ENCODE measurements around the gene FPR1. TPM values are rescaled to one million over a fixed set of nuclear protein-coding genes. Genes with fewer than 3 reads are reported as not detected.
A peak's percentile ranks its signal among the peaks of the same experiment; 100 is the strongest.

Gene FPR1
- total RNA-seq, 1 donor from 2014 or later = not detected

DNA sequence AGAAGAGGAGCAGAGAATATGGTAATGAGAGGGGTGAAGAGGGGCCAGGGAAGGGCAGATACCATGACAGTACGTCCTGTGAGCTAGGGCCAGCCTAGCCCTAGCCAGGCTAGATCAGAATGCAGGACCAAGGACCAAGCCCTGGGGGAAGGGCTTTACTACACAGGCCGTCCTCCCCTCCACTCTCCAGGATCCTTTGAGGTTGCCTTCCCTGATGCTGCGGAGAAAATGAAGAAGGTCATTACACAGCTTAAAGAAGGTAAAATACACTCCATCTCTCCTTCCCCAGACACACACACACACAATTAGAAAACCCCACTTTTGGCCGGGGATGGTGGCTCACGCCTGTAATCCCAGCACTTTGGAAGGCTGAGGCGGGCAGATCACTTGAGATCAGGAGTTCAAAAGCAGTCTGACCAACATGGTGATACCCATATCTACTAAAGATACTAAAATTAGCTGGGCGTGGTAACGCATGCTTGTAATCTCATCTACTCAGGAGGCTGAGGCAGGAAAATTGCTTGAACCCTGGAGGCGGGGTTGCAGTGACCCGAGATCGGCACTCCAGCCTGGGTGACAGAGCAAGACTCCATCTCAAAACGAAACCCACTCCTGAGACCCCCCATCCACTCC lies 50.1 kb downstream of the FPR1 start:
- Mint-ChIP-seq H3K27me3 (ENCODE audit: low read depth, unreplicated experiment) (no peaks in the 10 kb centered on the region), H3K4me3 (ENCODE audit: unreplicated experiment) (peak overlapping the region; percentile 27), H3K4me1 (ENCODE audit: low read depth, unreplicated experiment) (peaks cover 41% of the 10 kb centered on the region), H3K36me3 (ENCODE audit: low read depth, unreplicated experiment) (peaks cover 43% of the 10 kb centered on the region), H3K9me3 (ENCODE audit: unreplicated experiment) (peaks cover 2% of the 10 kb centered on the region), H3K27ac (ENCODE audit: unreplicated experiment) (peak overlapping the region; percentile 44)
- Histone ChIP-seq H3K79me2 (ENCODE audit: insufficient read depth, low read length) (peaks cover 35% of the 10 kb centered on the region), H3K4me3 (ENCODE audit: insufficient read depth, low read depth, low read length) (no peak overlapping the region), H3K4me1 (ENCODE audit: insufficient read depth, low read length) (peaks cover 8% of the 10 kb centered on the region), H2AFZ (ENCODE audit: low read depth, low read length) (no peak overlapping the region), H3K9ac (ENCODE audit: low read length) (no peak overlapping the region), H4K20me1 (ENCODE audit: insufficient read depth, low read length) (peaks cover 79% of the 10 kb centered on the region), H3K4me2 (ENCODE audit: low read length) (no peak overlapping the region), H3K27ac (ENCODE audit: low read depth, low read length) (no peak overlapping the region), H3K27me3 (ENCODE audit: insufficient read depth, low read length) (no peaks in the 10 kb centered on the region), H3K36me3 (ENCODE audit: insufficient read depth, low read length) (peaks cover 33% of the 10 kb centered on the region), H3K9me3 (ENCODE audit: insufficient read depth, low read depth, low read length) (no peaks in the 10 kb centered on the region)
- TF ChIP-seq CTCF (IDR thresholded peaks at IDR 0.05; ENCODE audit: insufficient read depth, low read depth, low read length) (no peak), EZH2 (IDR thresholded peaks at IDR 0.05; ENCODE audit: insufficient read depth, low read length) (no peak)
- DNase-seq (ENCODE audit: low read depth) (no peak), FAIRE-seq (no peak)

DNA sequence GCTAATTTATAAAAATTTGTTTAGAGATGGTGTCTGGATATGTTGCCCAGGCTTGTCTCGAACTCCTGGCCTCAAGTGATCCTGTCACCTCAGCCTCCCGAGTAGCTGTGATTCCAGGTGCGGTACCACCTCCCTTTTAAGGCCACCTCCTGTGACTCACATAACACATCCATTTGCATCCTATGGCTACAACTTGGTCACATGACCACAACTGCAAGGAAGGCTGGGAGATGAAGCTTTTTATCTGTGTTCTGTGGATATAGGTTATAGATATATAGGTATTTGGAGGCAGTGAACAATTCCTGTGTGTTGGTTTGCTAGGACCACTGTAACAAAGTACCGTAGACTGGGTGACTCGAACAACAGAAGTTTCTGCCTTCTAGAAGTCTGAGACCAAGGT lies 52.5 kb downstream of the FPR1 start:
- H3K36me3 Mint-ChIP-seq (ENCODE audit: low read depth, unreplicated experiment) = peaks cover 47% of the 10 kb centered on the region
- no peak overlapping the region for H3K4me2 ChIP-seq (ENCODE audit: low read length)
- H3K27ac Mint-ChIP-seq (ENCODE audit: unreplicated experiment) = no peak overlapping the region
- H3K27me3 ChIP-seq (ENCODE audit: insufficient read depth, low read length) = no peaks in the 10 kb centered on the region
- FAIRE-seq = no peak
- no peak for DNase-seq (ENCODE audit: low read depth)
- no peak overlapping the region for H3K9ac ChIP-seq (ENCODE audit: low read length)
- peaks cover 47% of the 10 kb centered on the region for H3K4me1 Mint-ChIP-seq (ENCODE audit: low read depth, unreplicated experiment)
- TF ChIP-seq CTCF (IDR thresholded peaks at IDR 0.05; ENCODE audit: insufficient read depth, low read depth, low read length) (no peak), EZH2 (IDR thresholded peaks at IDR 0.05; ENCODE audit: insufficient read depth, low read length) (no peak)
- H3K4me1 ChIP-seq (ENCODE audit: insufficient read depth, low read length) = peaks cover 3% of the 10 kb centered on the region
- H3K27me3 Mint-ChIP-seq (ENCODE audit: low read depth, unreplicated experiment) = no peaks in the 10 kb centered on the region
- peaks cover 2% of the 10 kb centered on the region for H3K9me3 Mint-ChIP-seq (ENCODE audit: unreplicated experiment)
- peaks cover 28% of the 10 kb centered on the region for H3K36me3 ChIP-seq (ENCODE audit: insufficient read depth, low read length)
- H4K20me1 ChIP-seq (ENCODE audit: insufficient read depth, low read length) = peaks cover 95% of the 10 kb centered on the region
- H3K27ac ChIP-seq (ENCODE audit: low read depth, low read length) = no peak overlapping the region
- H3K4me3 Mint-ChIP-seq (ENCODE audit: unreplicated experiment) = no peak overlapping the region
- no peak overlapping the region for H2AFZ ChIP-seq (ENCODE audit: low read depth, low read length)
- H3K4me3 ChIP-seq (ENCODE audit: insufficient read depth, low read depth, low read length) = no peak overlapping the region
- peaks cover 54% of the 10 kb centered on the region for H3K79me2 ChIP-seq (ENCODE audit: insufficient read depth, low read length)
- no peaks in the 10 kb centered on the region for H3K9me3 ChIP-seq (ENCODE audit: insufficient read depth, low read depth, low read length)

DNA sequence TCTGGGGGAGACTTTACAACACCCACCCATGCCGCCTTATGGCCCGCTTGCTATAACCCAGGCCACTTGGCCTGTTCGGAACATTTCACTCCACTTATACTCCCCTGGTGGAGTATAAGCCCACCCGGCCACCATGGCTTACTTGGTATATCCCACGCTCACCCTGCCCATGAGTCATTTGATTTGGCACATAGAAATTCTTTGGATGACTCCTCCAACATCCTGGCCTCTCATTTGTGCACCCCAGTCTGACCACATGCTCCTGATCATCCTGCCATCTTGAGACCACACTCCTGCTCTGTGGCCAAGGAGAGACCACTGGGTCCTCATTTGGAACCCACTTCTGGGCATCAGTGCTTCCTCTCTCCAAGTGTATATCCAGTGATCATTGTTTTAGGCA lies 53.4 kb downstream of the FPR1 start:
- H3K79me2 ChIP-seq (ENCODE audit: insufficient read depth, low read length) = peaks cover 63% of the 10 kb centered on the region
- FAIRE-seq (no peak), DNase-seq (ENCODE audit: low read depth) (peak; percentile 56)
- no peak for TF ChIP-seq CTCF (IDR thresholded peaks at IDR 0.05; ENCODE audit: insufficient read depth, low read depth, low read length)
- no peak overlapping the region for H2AFZ ChIP-seq (ENCODE audit: low read depth, low read length)
- H3K9ac ChIP-seq (ENCODE audit: low read length) = no peak overlapping the region
- H3K36me3 Mint-ChIP-seq (ENCODE audit: low read depth, unreplicated experiment) = peaks cover 49% of the 10 kb centered on the region
- peaks cover 2% of the 10 kb centered on the region for H3K9me3 Mint-ChIP-seq (ENCODE audit: unreplicated experiment)
- H3K27ac ChIP-seq (ENCODE audit: low read depth, low read length) = no peak overlapping the region
- no peak overlapping the region for H3K4me3 Mint-ChIP-seq (ENCODE audit: unreplicated experiment)
- no peaks in the 10 kb centered on the region for H3K27me3 ChIP-seq (ENCODE audit: insufficient read depth, low read length)
- H3K4me1 ChIP-seq (ENCODE audit: insufficient read depth, low read length) = peaks cover 3% of the 10 kb centered on the region
- no peak overlapping the region for H3K4me2 ChIP-seq (ENCODE audit: low read length)
- H3K36me3 ChIP-seq (ENCODE audit: insufficient read depth, low read length) = peaks cover 30% of the 10 kb centered on the region
- H3K4me3 ChIP-seq (ENCODE audit: insufficient read depth, low read depth, low read length) = no peak overlapping the region
- no peaks in the 10 kb centered on the region for H3K9me3 ChIP-seq (ENCODE audit: insufficient read depth, low read depth, low read length)
- H4K20me1 ChIP-seq (ENCODE audit: insufficient read depth, low read length) = peaks cover 100% of the 10 kb centered on the region
- H3K27ac Mint-ChIP-seq (ENCODE audit: unreplicated experiment) = no peak overlapping the region
- no peaks in the 10 kb centered on the region for H3K27me3 Mint-ChIP-seq (ENCODE audit: low read depth, unreplicated experiment)
- H3K4me1 Mint-ChIP-seq (ENCODE audit: low read depth, unreplicated experiment) = peaks cover 53% of the 10 kb centered on the region
